H9 (cell line): Measurements from ENCODE around the gene ZNF280D. TPM values are rescaled to one million over a fixed set of nuclear protein-coding genes. Genes with fewer than 3 reads are reported as not detected.

Experiments used
- DNase-seq: peaks from one replicate; pipeline ENCODE4 v3.0.0-alpha.2; 2017
- H2AFZ ChIP-seq: one replicate; pipeline ENCODE4 v1.6.1; 2013; ENCODE audit warnings: mild to moderate bottlenecking, low read length, control low read depth, moderate library complexity
- H2AK5ac ChIP-seq: 2 replicates; pipeline ENCODE4 v1.6.1; 2013; ENCODE audit warnings: low read length, control low read depth, mixed read lengths; ENCODE audit not compliant: insufficient read length
- H2BK120ac ChIP-seq: one replicate; pipeline ENCODE4 v1.6.1; 2013; ENCODE audit warnings: low read depth, mild to moderate bottlenecking, low read length, control low read depth, inconsistent platforms; ENCODE audit not compliant: poor library complexity, severe bottlenecking
- H2BK12ac ChIP-seq: 2 replicates; pipeline ENCODE4 v1.6.1; 2013; ENCODE audit warnings: low read length, control low read depth, mixed read lengths, low read depth; ENCODE audit not compliant: insufficient read length
- H2BK15ac ChIP-seq: 2 replicates; pipeline ENCODE4 v1.6.1; 2013; ENCODE audit warnings: low read depth, low read length, control low read depth
- H2BK20ac ChIP-seq: one replicate; pipeline ENCODE4 v1.6.1; 2013; ENCODE audit warnings: low read depth, mild to moderate bottlenecking, low read length, control low read depth, inconsistent platforms; ENCODE audit not compliant: poor library complexity, severe bottlenecking
- H2BK5ac ChIP-seq: 2 replicates; pipeline ENCODE4 v1.6.1; 2013; ENCODE audit warnings: low read length, control low read depth, mixed read lengths; ENCODE audit not compliant: insufficient read length
- H3K14ac ChIP-seq: 2 replicates; pipeline ENCODE4 v1.6.1; 2013; ENCODE audit warnings: low read length, control low read depth; ENCODE audit not compliant: insufficient read depth
- H3K18ac ChIP-seq: 2 replicates; pipeline ENCODE4 v1.6.1; 2013; ENCODE audit warnings: low read depth, mild to moderate bottlenecking, mixed read lengths, low read length, control low read depth; ENCODE audit not compliant: insufficient read length
- H3K23ac ChIP-seq: 2 replicates; pipeline ENCODE4 v1.6.1; 2013; ENCODE audit warnings: low read length, control low read depth, mixed read lengths, low read depth; ENCODE audit not compliant: insufficient read length
- H3K23me2 ChIP-seq: 2 replicates; pipeline ENCODE4 v1.6.1; 2013; ENCODE audit warnings: low read depth, mild to moderate bottlenecking, mixed read lengths, low read length, control low read depth; ENCODE audit not compliant: insufficient read length, poor library complexity, severe bottlenecking
- H3K27ac ChIP-seq: 2 replicates; pipeline ENCODE4 v1.5.1; 2013; ENCODE audit warnings: low read length, control low read depth, mixed read lengths, low read depth; ENCODE audit not compliant: insufficient read length
- H3K27me3 ChIP-seq: 2 replicates; pipeline ENCODE4 v1.6.1; 2013; ENCODE audit warnings: low read length, control low read depth, inconsistent platforms; ENCODE audit not compliant: insufficient read depth
- H3K4ac ChIP-seq: 2 replicates; pipeline ENCODE4 v1.6.1; 2013; ENCODE audit warnings: low read depth, mild to moderate bottlenecking, control low read depth, inconsistent platforms, low read length, moderate library complexity
- H3K4me1 ChIP-seq: 2 replicates; pipeline ENCODE4 v1.6.1; 2013; ENCODE audit warnings: low read length, control low read depth, inconsistent platforms; ENCODE audit not compliant: insufficient read depth
- H3K4me2 ChIP-seq: 2 replicates; pipeline ENCODE4 v1.6.1; 2013; ENCODE audit warnings: low read length, control low read depth, mixed read lengths; ENCODE audit not compliant: insufficient read length, insufficient read depth
- H3K56ac ChIP-seq: 2 replicates; pipeline ENCODE4 v1.6.1; 2013; ENCODE audit warnings: low read depth, mild to moderate bottlenecking, mixed read lengths, low read length, control low read depth; ENCODE audit not compliant: insufficient read length
- H3K79me1 ChIP-seq: 2 replicates; pipeline ENCODE4 v1.6.1; 2013; ENCODE audit warnings: low read depth, mild to moderate bottlenecking, moderate library complexity, low read length, control low read depth, inconsistent platforms; ENCODE audit not compliant: insufficient read depth, poor library complexity, severe bottlenecking
- H3K79me2 ChIP-seq: 2 replicates; pipeline ENCODE4 v1.6.1; 2013; ENCODE audit warnings: low read length, control low read depth, inconsistent platforms; ENCODE audit not compliant: insufficient read depth
- H3K9ac ChIP-seq: 2 replicates; pipeline ENCODE4 v1.6.1; 2013; ENCODE audit warnings: low read length, control low read depth, mixed read lengths; ENCODE audit not compliant: insufficient read length; ENCODE audit errors: extremely low read depth
- H3K9me3 ChIP-seq: one replicate; pipeline ENCODE4 v1.6.1; 2013; ENCODE audit warnings: low read depth, low read length, inconsistent platforms; ENCODE audit not compliant: control insufficient read depth
- H3T11ph ChIP-seq: one replicate; pipeline ENCODE4 v1.6.1; 2013; ENCODE audit warnings: mild to moderate bottlenecking, low read length, control low read depth, inconsistent platforms
- H4K20me1 ChIP-seq: one replicate; pipeline ENCODE4 v1.6.1; 2013; ENCODE audit not compliant: control insufficient read depth, insufficient read length, insufficient read depth
- H4K5ac ChIP-seq: 2 replicates; pipeline ENCODE4 v1.6.1; 2013; ENCODE audit warnings: low read depth, mild to moderate bottlenecking, mixed read lengths, low read length, control low read depth; ENCODE audit not compliant: insufficient read length
- H4K8ac ChIP-seq: replicated peaks from 2 replicates; pipeline ENCODE4 v1.6.1; 2013; ENCODE audit warnings: low read length, control low read depth, mixed read lengths, low read depth; ENCODE audit not compliant: insufficient read length
- H4K91ac ChIP-seq: 2 replicates; pipeline ENCODE4 v1.6.1; 2013; ENCODE audit warnings: low read depth, mild to moderate bottlenecking, moderate library complexity, mixed read lengths, low read length, control low read depth; ENCODE audit not compliant: insufficient read length
- H3K27ac Mint-ChIP-seq, 3 experiments: 2 replicates in 2 of 3; 3 replicates in 1 of 3; pipeline ENCODE4 v1.8.0; 2020 to 2021; ENCODE audit warnings: mixed read lengths in 3 of 3, mild to moderate bottlenecking in 1 of 3, moderate library complexity in 1 of 3
- H3K27me3 Mint-ChIP-seq: 2 replicates; pipeline ENCODE4 v1.8.0; 2021; ENCODE audit warnings: low read depth, mild to moderate bottlenecking, moderate library complexity, mixed read lengths
- H3K36me3 Mint-ChIP-seq, 3 experiments: 2 replicates in 2 of 3; 3 replicates in 1 of 3; pipeline ENCODE4 v1.8.0; 2020 to 2021; ENCODE audit warnings: low read depth in 3 of 3, mixed read lengths in 3 of 3; ENCODE audit not compliant: insufficient read depth in 1 of 3
- H3K4me1 Mint-ChIP-seq, 2 experiments: 2 replicates each; pipeline ENCODE4 v1.8.0; 2020; ENCODE audit warnings: mixed read lengths in 2 of 2
- H3K4me3 Mint-ChIP-seq, 2 experiments: 2 replicates in 1 of 2; 3 replicates in 1 of 2; pipeline ENCODE4 v1.8.0; 2020 to 2021; ENCODE audit warnings: mild to moderate bottlenecking in 2 of 2, mixed read lengths in 2 of 2, moderate library complexity in 1 of 2
- H3K9me3 Mint-ChIP-seq, 2 experiments: 2 replicates in 1 of 2; 3 replicates in 1 of 2; pipeline ENCODE4 v1.8.0; 2020; ENCODE audit warnings: mild to moderate bottlenecking in 2 of 2, mixed read lengths in 2 of 2, moderate library complexity in 1 of 2
- WGBS: extraction: QIAGEN DNeasy Blood & Tissue Kit; methylation state at CpG from one replicate; pipeline ENCODE4 v1.1.7; 2013; ENCODE audit warnings: missing lambda C conversion rate, low lambda C conversion rate, mixed read lengths; ENCODE audit not compliant: insufficient read length; ENCODE audit errors: extremely low coverage; 5-methylcytosine and 5-hydroxymethylcytosine counted together
- total RNA-seq: library from RNA; stranded (reverse); gene quantifications from 2 replicates; pipeline ENCODE4 v1.2.1, GENCODE V29; 2021
- TF ChIP-seq, protein P1 (sequence below): fragments of 200-600 bp; sonication (generic); conservative IDR thresholded peaks from 3 replicates; pipeline ENCODE4 v1.8.0; 2021; ENCODE audit warnings: antibody characterized with exemption, mild to moderate bottlenecking

ZNF280D gene
- total RNA-seq, 1 experiment from 2014 or later, result 5.7 TPM

GRCh38 chr15:56718560-56718959 is 14.7 kb downstream of the ZNF280D start:
- H3K4me1 Mint-ChIP-seq, result peaks cover 11 to 16% of the 10 kb centered on the region in 2 experiments
- no peak overlapping the region for H3K27ac ChIP-seq
- H3K23me2 ChIP-seq, result no peaks in the 10 kb centered on the region
- H3K27me3 ChIP-seq, result no peaks in the 10 kb centered on the region
- no peak overlapping the region for H3K9ac ChIP-seq
- no peaks in the 10 kb centered on the region for H3K36me3 Mint-ChIP-seq
- no peak overlapping the region for H2BK20ac ChIP-seq
- no peak for DNase-seq
- no peak overlapping the region for H2AK5ac ChIP-seq
- no peak overlapping the region for H3K4ac ChIP-seq
- H3T11ph ChIP-seq, result no peak overlapping the region
- H3K9me3 ChIP-seq, result no peaks in the 10 kb centered on the region
- no peaks in the 10 kb centered on the region for H3K4me1 ChIP-seq
- H3K4me2 ChIP-seq, result no peak overlapping the region
- H3K79me2 ChIP-seq, result no peaks in the 10 kb centered on the region
- TF ChIP-seq, protein P1, sequence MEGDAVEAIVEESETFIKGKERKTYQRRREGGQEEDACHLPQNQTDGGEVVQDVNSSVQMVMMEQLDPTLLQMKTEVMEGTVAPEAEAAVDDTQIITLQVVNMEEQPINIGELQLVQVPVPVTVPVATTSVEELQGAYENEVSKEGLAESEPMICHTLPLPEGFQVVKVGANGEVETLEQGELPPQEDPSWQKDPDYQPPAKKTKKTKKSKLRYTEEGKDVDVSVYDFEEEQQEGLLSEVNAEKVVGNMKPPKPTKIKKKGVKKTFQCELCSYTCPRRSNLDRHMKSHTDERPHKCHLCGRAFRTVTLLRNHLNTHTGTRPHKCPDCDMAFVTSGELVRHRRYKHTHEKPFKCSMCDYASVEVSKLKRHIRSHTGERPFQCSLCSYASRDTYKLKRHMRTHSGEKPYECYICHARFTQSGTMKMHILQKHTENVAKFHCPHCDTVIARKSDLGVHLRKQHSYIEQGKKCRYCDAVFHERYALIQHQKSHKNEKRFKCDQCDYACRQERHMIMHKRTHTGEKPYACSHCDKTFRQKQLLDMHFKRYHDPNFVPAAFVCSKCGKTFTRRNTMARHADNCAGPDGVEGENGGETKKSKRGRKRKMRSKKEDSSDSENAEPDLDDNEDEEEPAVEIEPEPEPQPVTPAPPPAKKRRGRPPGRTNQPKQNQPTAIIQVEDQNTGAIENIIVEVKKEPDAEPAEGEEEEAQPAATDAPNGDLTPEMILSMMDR, result no peak
- no peak overlapping the region for H3K23ac ChIP-seq
- no peak overlapping the region for H3K4me3 Mint-ChIP-seq
- H2BK120ac ChIP-seq, result no peak overlapping the region
- peak overlapping the region in 1 of 3 experiments; percentile 14; a peak in 2 of 7 replicates for H3K27ac Mint-ChIP-seq
- H4K20me1 ChIP-seq, result no peaks in the 10 kb centered on the region
- H2BK12ac ChIP-seq, result no peak overlapping the region
- no peak overlapping the region for H3K14ac ChIP-seq
- no peaks in the 10 kb centered on the region for H3K9me3 Mint-ChIP-seq
- H3K18ac ChIP-seq, result no peak overlapping the region
- H2AFZ ChIP-seq, result no peak overlapping the region
- H2BK15ac ChIP-seq, result no peak overlapping the region
- no peak overlapping the region for H2BK5ac ChIP-seq
- no peaks in the 10 kb centered on the region for H3K27me3 Mint-ChIP-seq
- no peak overlapping the region for H3K56ac ChIP-seq
- H4K5ac ChIP-seq, result no peak overlapping the region
- no peak overlapping the region for H4K8ac ChIP-seq
- H4K91ac ChIP-seq, result no peak overlapping the region
- H3K79me1 ChIP-seq, result no peaks in the 10 kb centered on the region
- no CpG with 5 or more reads among the region's 1 CpG for WGBS
